SJSA1 (cell line): Measurements from ENCODE around the gene NSF. TPM values are rescaled to one million over a fixed set of nuclear protein-coding genes. Genes with fewer than 3 reads are reported as not detected.

Experiments
- total RNA-seq: library from RNA; depleted of rRNA; stranded (reverse); fragments of >200 nt; shearing (Covaris generic); gene quantifications from 2 replicates; pipeline ENCODE4 v1.2.3, GENCODE V29; 2014; rRNA removed

NSF gene
- total RNA-seq, 1 experiment from 2014 or later = 71.2 TPM

Other genes starting within 250 kb of the NSF start
- 13.8 and 15.1 TPM in 2 replicates for gene ARL17B, start 228.9 kb upstream of the NSF start, total RNA-seq
- gene LRRC37A2, start 78.2 kb upstream of the NSF start, total RNA-seq = 2.0 and 3.7 TPM in 2 replicates
- gene ARL17A, start 11.0 kb upstream of the NSF start, total RNA-seq = 5.0 and 15.0 TPM in 2 replicates
- gene WNT3, start 228.0 kb downstream of the NSF start, total RNA-seq = 1.8 and 4.0 TPM in 2 replicates